ENCODE data around the gene BABAM2. TPM values are rescaled to one million over a fixed set of nuclear protein-coding genes. Genes with fewer than 3 reads are reported as not detected.

The BABAM2 gene
- total and polyA plus RNA-seq, 2 experiments from 2014 or later = 17.8 to 21.5 TPM

- Histone ChIP-seq H2AFZ (no peak overlapping the region), H3K4me3 (no peak overlapping the region), H3K27ac (ENCODE audit: low read depth) (no peak overlapping the region), H3K4me2 (no peak overlapping the region), H3K27me3 (ENCODE audit: insufficient read depth) (no peaks in the 10 kb centered on the region), H3K9me2 (ENCODE audit: insufficient read depth) (peaks cover 7% of the 10 kb centered on the region), H4K20me1 (replicated peaks; ENCODE audit: insufficient read depth) (no peaks in the 10 kb centered on the region), H3K4me1 (ENCODE audit: insufficient read depth) (peaks cover 16% of the 10 kb centered on the region), H3K36me3 (ENCODE audit: insufficient read depth) (no peaks in the 10 kb centered on the region; the same call in 1 of the 2 replicates), H3F3A (replicated peaks; ENCODE audit: low read depth) (no peaks in the 10 kb centered on the region), H3K79me2 (replicated peaks; ENCODE audit: insufficient read depth) (no peaks in the 10 kb centered on the region)
- no peak for ATAC-seq
- no peak for DNase-seq (ENCODE audit: low spot score)
- no peak overlapping the region for H3K4me3 Mint-ChIP-seq
- no peaks in the 10 kb centered on the region for H3K36me3 Mint-ChIP-seq (ENCODE audit: low read depth)
- H3K9me3 Mint-ChIP-seq = no peaks in the 10 kb centered on the region
- no peak overlapping the region for H3K27ac Mint-ChIP-seq
- H3K27me3 Mint-ChIP-seq (ENCODE audit: insufficient read depth, low read depth, poor library complexity) = peaks cover 3% of the 10 kb centered on the region
- H3K4me1 Mint-ChIP-seq = peaks cover 31% of the 10 kb centered on the region
- TF ChIP-seq POLR2AphosphoS5 (IDR thresholded peaks at IDR 0.05; ENCODE audit: low read depth) (no peak), JUNB (IDR thresholded peaks at IDR 0.05; ENCODE audit: unreplicated experiment) (no peak), ZNF331 (CRISPR knock-in tag; IDR thresholded peaks at IDR 0.05; ENCODE audit: low read depth) (no peak), ETS1 (IDR thresholded peaks at IDR 0.05) (no peak)
These were observed 426.2 kb downstream of the BABAM2 start for GRCh38 chr2:28316546-28317335.

GRCh38 chr2:28317390-28317789 is 426.9 kb downstream of the BABAM2 start:
- H3K4me1 Mint-ChIP-seq = peaks cover 38% of the 10 kb centered on the region
- no peak overlapping the region for H2AFZ ChIP-seq
- peaks cover 7% of the 10 kb centered on the region for H3K9me2 ChIP-seq (ENCODE audit: insufficient read depth)
- H3K27ac Mint-ChIP-seq = no peak overlapping the region
- H3F3A ChIP-seq (replicated peaks; ENCODE audit: low read depth) = no peaks in the 10 kb centered on the region
- H3K9me3 Mint-ChIP-seq = no peaks in the 10 kb centered on the region
- no peaks in the 10 kb centered on the region for H3K27me3 ChIP-seq (ENCODE audit: insufficient read depth)
- DNase-seq (ENCODE audit: low spot score) (no peak), ATAC-seq (no peak)
- H3K27ac ChIP-seq (ENCODE audit: low read depth) = no peak overlapping the region
- peaks cover 22% of the 10 kb centered on the region for H3K4me1 ChIP-seq (ENCODE audit: insufficient read depth)
- H3K36me3 Mint-ChIP-seq (ENCODE audit: low read depth) = no peaks in the 10 kb centered on the region
- H3K27me3 Mint-ChIP-seq (ENCODE audit: insufficient read depth, low read depth, poor library complexity) = peaks cover 3% of the 10 kb centered on the region
- no peaks in the 10 kb centered on the region for H3K79me2 ChIP-seq (replicated peaks; ENCODE audit: insufficient read depth)
- no peak for TF ChIP-seq STAT1 (IDR thresholded peaks at IDR 0.05; ENCODE audit: unreplicated experiment)
- no peak overlapping the region for H3K4me2 ChIP-seq
- H4K20me1 ChIP-seq (replicated peaks; ENCODE audit: insufficient read depth) = no peaks in the 10 kb centered on the region
- H3K4me3 ChIP-seq = no peak overlapping the region
- no peak overlapping the region for H3K4me3 Mint-ChIP-seq
- H3K36me3 ChIP-seq (ENCODE audit: insufficient read depth) = no peaks in the 10 kb centered on the region; the same call in 1 of the 2 replicates

DNA sequence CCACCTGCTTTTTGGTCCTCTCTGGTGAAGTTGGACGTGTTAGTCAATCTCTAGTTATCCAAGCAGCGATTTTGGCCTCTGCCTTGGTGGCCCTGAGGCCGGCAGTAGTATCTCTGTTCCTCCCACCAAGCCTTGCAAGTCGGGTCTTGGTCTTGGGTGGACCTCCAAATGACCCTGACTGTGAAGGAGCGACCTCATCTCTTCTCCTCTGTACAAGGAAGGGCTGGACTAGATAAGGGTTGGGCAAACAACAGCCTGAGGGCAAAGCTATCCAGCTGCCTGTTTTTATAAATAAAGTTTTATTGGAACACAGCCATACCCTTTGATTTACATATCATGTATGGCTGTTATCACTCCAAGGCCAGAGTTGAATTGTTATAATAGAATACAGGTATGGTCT is 427.5 kb downstream of the BABAM2 start:
- Histone ChIP-seq H3K27me3 (ENCODE audit: insufficient read depth) (no peaks in the 10 kb centered on the region), H2AFZ (no peak overlapping the region), H3K4me1 (ENCODE audit: insufficient read depth) (peaks cover 22% of the 10 kb centered on the region), H3K27ac (ENCODE audit: low read depth) (no peak overlapping the region), H3K9me2 (ENCODE audit: insufficient read depth) (peaks cover 7% of the 10 kb centered on the region), H3K4me3 (no peak overlapping the region), H3F3A (replicated peaks; ENCODE audit: low read depth) (no peaks in the 10 kb centered on the region), H3K79me2 (replicated peaks; ENCODE audit: insufficient read depth) (no peaks in the 10 kb centered on the region), H4K20me1 (replicated peaks; ENCODE audit: insufficient read depth) (no peaks in the 10 kb centered on the region), H3K4me2 (peak overlapping the region; percentile 38; the same call in 1 of the 2 replicates), H3K36me3 (ENCODE audit: insufficient read depth) (no peaks in the 10 kb centered on the region; the same call in 1 of the 2 replicates)
- Mint-ChIP-seq H3K4me3 (no peak overlapping the region), H3K36me3 (ENCODE audit: low read depth) (no peaks in the 10 kb centered on the region), H3K27me3 (ENCODE audit: insufficient read depth, low read depth, poor library complexity) (peaks cover 3% of the 10 kb centered on the region), H3K9me3 (no peaks in the 10 kb centered on the region), H3K4me1 (peaks cover 42% of the 10 kb centered on the region), H3K27ac (no peak overlapping the region)
- no peak for DNase-seq (ENCODE audit: low spot score)
- ATAC-seq = no peak
- TF ChIP-seq, protein P1, sequence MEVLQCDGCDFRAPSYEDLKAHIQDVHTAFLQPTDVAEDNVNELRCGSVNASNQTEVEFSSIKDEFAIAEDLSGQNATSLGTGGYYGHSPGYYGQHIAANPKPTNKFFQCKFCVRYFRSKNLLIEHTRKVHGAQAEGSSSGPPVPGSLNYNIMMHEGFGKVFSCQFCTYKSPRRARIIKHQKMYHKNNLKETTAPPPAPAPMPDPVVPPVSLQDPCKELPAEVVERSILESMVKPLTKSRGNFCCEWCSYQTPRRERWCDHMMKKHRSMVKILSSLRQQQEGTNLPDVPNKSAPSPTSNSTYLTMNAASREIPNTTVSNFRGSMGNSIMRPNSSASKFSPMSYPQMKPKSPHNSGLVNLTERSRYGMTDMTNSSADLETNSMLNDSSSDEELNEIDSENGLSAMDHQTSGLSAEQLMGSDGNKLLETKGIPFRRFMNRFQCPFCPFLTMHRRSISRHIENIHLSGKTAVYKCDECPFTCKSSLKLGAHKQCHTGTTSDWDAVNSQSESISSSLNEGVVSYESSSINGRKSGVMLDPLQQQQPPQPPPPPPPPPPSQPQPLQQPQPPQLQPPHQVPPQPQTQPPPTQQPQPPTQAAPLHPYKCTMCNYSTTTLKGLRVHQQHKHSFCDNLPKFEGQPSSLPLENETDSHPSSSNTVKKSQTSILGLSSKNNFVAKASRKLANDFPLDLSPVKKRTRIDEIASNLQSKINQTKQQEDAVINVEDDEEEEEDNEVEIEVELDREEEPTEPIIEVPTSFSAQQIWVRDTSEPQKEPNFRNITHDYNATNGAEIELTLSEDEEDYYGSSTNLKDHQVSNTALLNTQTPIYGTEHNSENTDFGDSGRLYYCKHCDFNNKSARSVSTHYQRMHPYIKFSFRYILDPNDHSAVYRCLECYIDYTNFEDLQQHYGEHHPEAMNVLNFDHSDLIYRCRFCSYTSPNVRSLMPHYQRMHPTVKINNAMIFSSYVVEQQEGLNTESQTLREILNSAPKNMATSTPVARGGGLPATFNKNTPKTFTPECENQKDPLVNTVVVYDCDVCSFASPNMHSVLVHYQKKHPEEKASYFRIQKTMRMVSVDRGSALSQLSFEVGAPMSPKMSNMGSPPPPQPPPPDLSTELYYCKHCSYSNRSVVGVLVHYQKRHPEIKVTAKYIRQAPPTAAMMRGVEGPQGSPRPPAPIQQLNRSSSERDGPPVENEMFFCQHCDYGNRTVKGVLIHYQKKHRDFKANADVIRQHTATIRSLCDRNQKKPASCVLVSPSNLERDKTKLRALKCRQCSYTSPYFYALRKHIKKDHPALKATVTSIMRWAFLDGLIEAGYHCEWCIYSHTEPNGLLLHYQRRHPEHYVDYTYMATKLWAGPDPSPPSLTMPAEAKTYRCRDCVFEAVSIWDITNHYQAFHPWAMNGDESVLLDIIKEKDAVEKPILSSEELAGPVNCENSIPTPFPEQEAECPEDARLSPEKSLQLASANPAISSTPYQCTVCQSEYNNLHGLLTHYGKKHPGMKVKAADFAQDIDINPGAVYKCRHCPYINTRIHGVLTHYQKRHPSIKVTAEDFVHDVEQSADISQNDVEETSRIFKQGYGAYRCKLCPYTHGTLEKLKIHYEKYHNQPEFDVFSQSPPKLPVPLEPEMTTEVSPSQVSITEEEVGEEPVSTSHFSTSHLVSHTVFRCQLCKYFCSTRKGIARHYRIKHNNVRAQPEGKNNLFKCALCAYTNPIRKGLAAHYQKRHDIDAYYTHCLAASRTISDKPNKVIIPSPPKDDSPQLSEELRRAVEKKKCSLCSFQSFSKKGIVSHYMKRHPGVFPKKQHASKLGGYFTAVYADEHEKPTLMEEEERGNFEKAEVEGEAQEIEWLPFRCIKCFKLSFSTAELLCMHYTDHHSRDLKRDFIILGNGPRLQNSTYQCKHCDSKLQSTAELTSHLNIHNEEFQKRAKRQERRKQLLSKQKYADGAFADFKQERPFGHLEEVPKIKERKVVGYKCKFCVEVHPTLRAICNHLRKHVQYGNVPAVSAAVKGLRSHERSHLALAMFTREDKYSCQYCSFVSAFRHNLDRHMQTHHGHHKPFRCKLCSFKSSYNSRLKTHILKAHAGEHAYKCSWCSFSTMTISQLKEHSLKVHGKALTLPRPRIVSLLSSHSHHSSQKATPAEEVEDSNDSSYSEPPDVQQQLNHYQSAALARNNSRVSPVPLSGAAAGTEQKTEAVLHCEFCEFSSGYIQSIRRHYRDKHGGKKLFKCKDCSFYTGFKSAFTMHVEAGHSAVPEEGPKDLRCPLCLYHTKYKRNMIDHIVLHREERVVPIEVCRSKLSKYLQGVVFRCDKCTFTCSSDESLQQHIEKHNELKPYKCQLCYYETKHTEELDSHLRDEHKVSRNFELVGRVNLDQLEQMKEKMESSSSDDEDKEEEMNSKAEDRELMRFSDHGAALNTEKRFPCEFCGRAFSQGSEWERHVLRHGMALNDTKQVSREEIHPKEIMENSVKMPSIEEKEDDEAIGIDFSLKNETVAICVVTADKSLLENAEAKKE (CRISPR knock-in tag; IDR thresholded peaks at IDR 0.05) = no peak
- no peak for TF ChIP-seq JUNB (IDR thresholded peaks at IDR 0.05; ENCODE audit: unreplicated experiment)
